ENCODE measurements around the gene BTD.

DNA sequence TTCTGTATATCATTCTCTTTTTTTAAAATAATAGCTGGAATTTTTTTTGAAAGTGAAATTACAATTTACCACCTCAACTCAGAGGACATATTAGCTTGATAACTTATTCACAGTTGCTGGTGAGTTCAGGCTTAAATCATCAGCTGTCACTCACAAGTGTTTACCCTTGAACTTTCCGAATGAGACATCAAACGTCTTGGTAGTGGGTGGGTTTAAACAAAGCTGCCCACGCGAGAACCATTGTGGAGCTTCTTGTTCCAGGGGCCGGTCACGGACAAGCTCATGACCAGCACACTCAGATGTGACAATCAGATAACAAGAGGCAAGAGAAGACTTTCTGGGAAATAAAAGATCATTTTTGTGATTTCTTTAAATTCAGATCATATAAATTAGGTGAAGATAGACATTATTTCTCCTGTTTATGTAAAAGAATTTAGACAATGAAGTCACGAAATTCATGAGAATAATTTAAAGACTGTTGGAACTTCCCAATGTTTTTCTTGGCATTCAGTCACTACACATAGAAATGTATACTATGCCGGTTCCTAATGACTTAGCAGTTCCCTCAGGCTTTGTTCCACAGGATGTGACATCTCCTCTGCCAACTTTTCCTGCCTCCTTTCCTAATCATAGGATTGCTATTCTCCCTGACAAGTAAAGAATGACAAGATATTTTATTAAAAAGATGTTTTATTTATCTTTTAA lies 29.3 kb downstream of the BTD start:
- TF ChIP-seq, protein P1, sequence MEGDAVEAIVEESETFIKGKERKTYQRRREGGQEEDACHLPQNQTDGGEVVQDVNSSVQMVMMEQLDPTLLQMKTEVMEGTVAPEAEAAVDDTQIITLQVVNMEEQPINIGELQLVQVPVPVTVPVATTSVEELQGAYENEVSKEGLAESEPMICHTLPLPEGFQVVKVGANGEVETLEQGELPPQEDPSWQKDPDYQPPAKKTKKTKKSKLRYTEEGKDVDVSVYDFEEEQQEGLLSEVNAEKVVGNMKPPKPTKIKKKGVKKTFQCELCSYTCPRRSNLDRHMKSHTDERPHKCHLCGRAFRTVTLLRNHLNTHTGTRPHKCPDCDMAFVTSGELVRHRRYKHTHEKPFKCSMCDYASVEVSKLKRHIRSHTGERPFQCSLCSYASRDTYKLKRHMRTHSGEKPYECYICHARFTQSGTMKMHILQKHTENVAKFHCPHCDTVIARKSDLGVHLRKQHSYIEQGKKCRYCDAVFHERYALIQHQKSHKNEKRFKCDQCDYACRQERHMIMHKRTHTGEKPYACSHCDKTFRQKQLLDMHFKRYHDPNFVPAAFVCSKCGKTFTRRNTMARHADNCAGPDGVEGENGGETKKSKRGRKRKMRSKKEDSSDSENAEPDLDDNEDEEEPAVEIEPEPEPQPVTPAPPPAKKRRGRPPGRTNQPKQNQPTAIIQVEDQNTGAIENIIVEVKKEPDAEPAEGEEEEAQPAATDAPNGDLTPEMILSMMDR (IDR thresholded peaks at IDR 0.05; ENCODE audit: low read depth, low read length, missing input control), result no peak
- TF ChIP-seq REST (IDR thresholded peaks at IDR 0.05) (no peak), HNF4G (IDR thresholded peaks at IDR 0.05) (no peak), YY1 (IDR thresholded peaks at IDR 0.05) (no peak)

Measured in liver (tissue), 3 donors.